Parathyroid adenoma (tissue), 2 donors: ENCODE data around the gene MRPS21.

Source experiments
- H2AFZ ChIP-seq: fragments of 300-600 bp; sonication (generic); one replicate; pipeline ENCODE4 v1.7.0; 2017; ENCODE audit warnings: antibody characterized with exemption, mild to moderate bottlenecking
- H3K27ac ChIP-seq: fragments of 300-600 bp; sonication (generic); one replicate; pipeline ENCODE4 v1.7.0; 2017
- H3K27me3 ChIP-seq: fragments of 300-600 bp; sonication (generic); one replicate; pipeline ENCODE4 v1.7.0; 2017; ENCODE audit warnings: low read length; ENCODE audit not compliant: control insufficient read depth, insufficient read depth
- H3K36me3 ChIP-seq: fragments of 300-600 bp; sonication (generic); one replicate; pipeline ENCODE4 v1.7.0; 2017; ENCODE audit warnings: low read length; ENCODE audit not compliant: control insufficient read depth, insufficient read depth
- H3K4me1 ChIP-seq: fragments of 300-600 bp; sonication (generic); one replicate; pipeline ENCODE4 v1.7.0; 2017; ENCODE audit warnings: control low read depth
- H3K4me2 ChIP-seq: fragments of 300-600 bp; sonication (generic); one replicate; pipeline ENCODE4 v1.7.0; 2017; ENCODE audit warnings: low read length
- H3K4me3 ChIP-seq: fragments of 300-600 bp; sonication (generic); one replicate; pipeline ENCODE4 v1.7.0; 2017; ENCODE audit warnings: low read depth, low read length
- H3K79me2 ChIP-seq: fragments of 300-600 bp; sonication (generic); one replicate; pipeline ENCODE4 v1.7.0; 2017; ENCODE audit warnings: control low read depth
- H3K9ac ChIP-seq: fragments of 300-600 bp; sonication (generic); one replicate; pipeline ENCODE4 v1.7.0; 2017; ENCODE audit warnings: mild to moderate bottlenecking
- H3K9me3 ChIP-seq: fragments of 300-600 bp; sonication (generic); one replicate; pipeline ENCODE4 v1.7.0; 2017; ENCODE audit warnings: low read length; ENCODE audit not compliant: control insufficient read depth
- TF ChIP-seq, protein P1 (sequence below): fragments of 300-600 bp; sonication (generic); IDR thresholded peaks from one replicate; pipeline ENCODE4 v1.7.0; 2017; ENCODE audit warnings: antibody characterized with exemption, mild to moderate bottlenecking
- donor health status: primary hyperparathyroidism.

The MRPS21 gene

GRCh38 chr1:150352866-150353265 is 59.2 kb downstream of the MRPS21 start:
- H3K36me3 ChIP-seq, result no peaks in the 10 kb centered on the region
- H3K9ac ChIP-seq, result no peak overlapping the region
- no peaks in the 10 kb centered on the region for H3K79me2 ChIP-seq
- no peaks in the 10 kb centered on the region for H3K9me3 ChIP-seq
- no peak overlapping the region for H2AFZ ChIP-seq
- no peak overlapping the region for H3K4me3 ChIP-seq
- no peaks in the 10 kb centered on the region for H3K27me3 ChIP-seq
- no peaks in the 10 kb centered on the region for H3K4me1 ChIP-seq
- TF ChIP-seq, protein P1, sequence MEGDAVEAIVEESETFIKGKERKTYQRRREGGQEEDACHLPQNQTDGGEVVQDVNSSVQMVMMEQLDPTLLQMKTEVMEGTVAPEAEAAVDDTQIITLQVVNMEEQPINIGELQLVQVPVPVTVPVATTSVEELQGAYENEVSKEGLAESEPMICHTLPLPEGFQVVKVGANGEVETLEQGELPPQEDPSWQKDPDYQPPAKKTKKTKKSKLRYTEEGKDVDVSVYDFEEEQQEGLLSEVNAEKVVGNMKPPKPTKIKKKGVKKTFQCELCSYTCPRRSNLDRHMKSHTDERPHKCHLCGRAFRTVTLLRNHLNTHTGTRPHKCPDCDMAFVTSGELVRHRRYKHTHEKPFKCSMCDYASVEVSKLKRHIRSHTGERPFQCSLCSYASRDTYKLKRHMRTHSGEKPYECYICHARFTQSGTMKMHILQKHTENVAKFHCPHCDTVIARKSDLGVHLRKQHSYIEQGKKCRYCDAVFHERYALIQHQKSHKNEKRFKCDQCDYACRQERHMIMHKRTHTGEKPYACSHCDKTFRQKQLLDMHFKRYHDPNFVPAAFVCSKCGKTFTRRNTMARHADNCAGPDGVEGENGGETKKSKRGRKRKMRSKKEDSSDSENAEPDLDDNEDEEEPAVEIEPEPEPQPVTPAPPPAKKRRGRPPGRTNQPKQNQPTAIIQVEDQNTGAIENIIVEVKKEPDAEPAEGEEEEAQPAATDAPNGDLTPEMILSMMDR, result no peak
- H3K27ac ChIP-seq, result no peak overlapping the region
- no peak overlapping the region for H3K4me2 ChIP-seq
